IPS-18a (cell line): ENCODE results near the gene COPZ2.
"Not testable (repeated sequence)": the region's sequence is repeated elsewhere in the genome, so short reads cannot be mapped to it uniquely, and the experiment has no call there.

Source experiments
- H3K27ac ChIP-seq: one replicate; pipeline ENCODE4 v1.5.1; 2013; ENCODE audit warnings: low read length
- H3K27me3 ChIP-seq: one replicate; pipeline ENCODE4 v1.6.1; 2013; ENCODE audit warnings: mild to moderate bottlenecking, low read length; ENCODE audit not compliant: control insufficient read depth, insufficient read depth
- H3K36me3 ChIP-seq: one replicate; pipeline ENCODE4 v1.6.1; 2013; ENCODE audit warnings: low read depth, low read length; ENCODE audit not compliant: control insufficient read depth
- H3K4me1 ChIP-seq: one replicate; pipeline ENCODE4 v1.6.1; 2013; ENCODE audit warnings: low read depth, low read length; ENCODE audit not compliant: control insufficient read depth
- H3K4me3 ChIP-seq: one replicate; pipeline ENCODE4 v1.5.1; 2013; ENCODE audit warnings: low read length
- H3K9ac ChIP-seq: one replicate; pipeline ENCODE4 v1.6.1; 2013; ENCODE audit warnings: mild to moderate bottlenecking, low read length, moderate library complexity
- H3K9me3 ChIP-seq: one replicate; pipeline ENCODE4 v1.6.1; 2013; ENCODE audit warnings: low read depth, low read length; ENCODE audit not compliant: control insufficient read depth

Gene COPZ2

DNA sequence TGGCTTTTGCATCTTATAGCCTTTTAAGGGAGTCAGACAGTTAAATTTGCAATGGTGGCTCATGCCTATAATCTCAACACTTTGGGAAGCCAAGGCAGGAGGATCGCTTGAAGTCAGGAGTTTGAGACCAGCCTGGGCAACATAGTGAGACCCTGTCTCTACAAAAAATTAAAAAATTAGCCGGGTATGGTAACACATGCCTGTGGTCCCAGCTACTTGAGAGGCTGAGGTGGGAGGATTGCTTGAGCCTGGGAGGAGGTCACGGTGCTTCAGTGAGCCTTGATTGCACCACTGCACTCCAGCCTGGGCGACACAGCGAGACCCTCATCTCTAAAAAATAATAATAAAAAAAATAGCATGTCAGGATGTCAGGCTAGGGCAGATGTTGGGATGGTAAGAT is 35.9 kb downstream of the COPZ2 start:
- H3K36me3 ChIP-seq = not testable (repeated sequence)

DNA sequence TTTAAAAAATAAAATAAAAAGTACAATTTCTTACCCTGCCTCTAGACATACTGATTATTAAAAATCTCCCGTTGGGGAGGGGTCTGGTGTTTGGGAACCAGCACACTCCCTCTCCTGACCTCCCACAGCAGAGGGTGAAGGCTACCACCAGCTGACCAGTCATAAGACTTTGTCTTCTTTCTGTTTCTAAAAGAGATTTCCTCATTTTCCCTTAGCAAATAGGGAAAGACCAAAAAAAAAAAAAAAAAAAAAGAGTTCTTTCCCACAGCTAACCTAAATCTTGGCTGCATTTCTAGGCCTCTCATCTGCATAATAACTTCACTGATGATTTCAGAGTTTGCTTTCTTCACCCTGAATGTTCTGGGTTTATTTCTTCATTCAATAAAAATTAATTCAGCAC is 36.4 kb downstream of the COPZ2 start:
- H3K27ac ChIP-seq = no peak overlapping the region
- peaks cover 52% of the 10 kb centered on the region for H3K4me1 ChIP-seq

More for the DNA sequence above, 35.9 kb downstream of the COPZ2 start:
- peaks cover 48% of the 10 kb centered on the region for H3K4me1 ChIP-seq
- H3K27me3 ChIP-seq, H3K27ac ChIP-seq, H3K9me3 ChIP-seq, H3K9ac ChIP-seq, H3K4me3 ChIP-seq: not testable (repeated sequence)

DNA sequence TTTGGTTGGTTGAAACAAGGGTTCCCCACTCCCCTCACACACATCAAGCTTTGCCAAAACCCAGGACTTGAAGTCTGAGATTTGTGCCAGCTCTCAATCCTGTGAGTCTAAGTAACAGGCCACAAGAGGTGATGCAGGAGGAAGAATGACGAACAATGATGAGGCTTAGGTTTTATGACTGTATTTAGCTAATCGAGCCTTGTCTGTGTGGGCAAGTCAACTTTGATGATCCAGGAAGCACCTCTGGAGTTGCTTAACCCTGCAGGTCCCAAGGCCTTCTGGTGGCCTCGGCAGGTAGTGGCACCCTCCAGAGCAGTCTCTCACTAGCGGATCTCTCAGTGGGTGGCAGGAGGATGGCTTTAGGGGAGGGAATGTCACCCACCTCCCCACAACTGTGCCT is 38.0 kb downstream of the COPZ2 start:
- H3K9ac ChIP-seq = no peak overlapping the region
- no peak overlapping the region for H3K4me3 ChIP-seq
- H3K36me3 ChIP-seq = no peaks in the 10 kb centered on the region
- no peak overlapping the region for H3K27ac ChIP-seq
- no peaks in the 10 kb centered on the region for H3K9me3 ChIP-seq
- no peaks in the 10 kb centered on the region for H3K27me3 ChIP-seq
- peaks cover 55% of the 10 kb centered on the region for H3K4me1 ChIP-seq

More for the DNA sequence above, 36.4 kb downstream of the COPZ2 start:
- H3K4me3 ChIP-seq = no peak overlapping the region
- no peaks in the 10 kb centered on the region for H3K36me3 ChIP-seq
- no peaks in the 10 kb centered on the region for H3K27me3 ChIP-seq
- H3K9ac ChIP-seq = no peak overlapping the region
- no peaks in the 10 kb centered on the region for H3K9me3 ChIP-seq

DNA sequence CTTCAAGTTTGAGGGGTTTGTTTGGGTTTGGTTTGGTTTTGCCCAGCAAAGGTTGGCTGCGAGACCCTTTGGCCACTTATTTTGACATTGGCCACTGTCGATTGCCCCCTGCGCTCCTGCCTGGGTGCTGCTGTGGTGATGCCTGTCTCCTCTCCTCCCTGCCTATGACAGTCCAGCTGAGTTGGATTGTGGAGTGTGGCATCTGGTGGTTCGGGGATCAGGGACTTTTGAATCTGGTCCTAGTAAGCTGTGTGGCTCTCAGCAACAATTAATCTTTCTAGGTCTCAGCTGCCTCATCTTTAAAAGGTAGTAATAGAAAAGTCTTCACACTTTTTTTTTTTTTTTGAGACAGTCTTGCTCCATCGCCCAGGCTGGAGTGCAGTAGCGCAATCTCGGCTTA is 39.6 kb downstream of the COPZ2 start:
- H3K4me3 ChIP-seq = no peak overlapping the region
- no peak overlapping the region for H3K27ac ChIP-seq
- H3K9ac ChIP-seq = no peak overlapping the region
- no peaks in the 10 kb centered on the region for H3K9me3 ChIP-seq
- H3K4me1 ChIP-seq = peaks cover 44% of the 10 kb centered on the region
- H3K36me3 ChIP-seq = no peaks in the 10 kb centered on the region
- no peaks in the 10 kb centered on the region for H3K27me3 ChIP-seq

DNA sequence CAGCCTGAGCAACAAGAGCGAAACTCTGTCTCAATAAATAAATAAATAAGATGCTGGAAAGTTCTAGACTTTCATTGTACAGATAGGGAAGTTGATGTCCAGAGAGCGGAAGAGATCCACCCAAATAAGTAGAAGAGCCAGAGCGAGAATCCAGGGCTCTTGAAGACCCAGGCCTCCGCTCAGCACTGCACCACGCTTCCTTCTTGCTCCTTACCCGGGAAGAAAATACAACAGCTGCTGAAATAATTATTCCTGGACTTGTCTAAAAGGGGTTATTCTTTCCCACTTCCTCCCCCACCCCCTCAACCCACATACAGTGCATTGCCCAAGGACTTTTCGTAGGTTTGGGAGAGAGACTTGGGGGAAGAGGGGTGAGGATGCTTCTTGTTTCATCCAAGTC is 40.0 kb downstream of the COPZ2 start:
- Histone ChIP-seq H3K36me3 (no peaks in the 10 kb centered on the region), H3K4me3 (no peak overlapping the region), H3K9ac (no peak overlapping the region), H3K27ac (no peak overlapping the region), H3K27me3 (no peaks in the 10 kb centered on the region), H3K4me1 (peaks cover 40% of the 10 kb centered on the region), H3K9me3 (no peaks in the 10 kb centered on the region)

DNA sequence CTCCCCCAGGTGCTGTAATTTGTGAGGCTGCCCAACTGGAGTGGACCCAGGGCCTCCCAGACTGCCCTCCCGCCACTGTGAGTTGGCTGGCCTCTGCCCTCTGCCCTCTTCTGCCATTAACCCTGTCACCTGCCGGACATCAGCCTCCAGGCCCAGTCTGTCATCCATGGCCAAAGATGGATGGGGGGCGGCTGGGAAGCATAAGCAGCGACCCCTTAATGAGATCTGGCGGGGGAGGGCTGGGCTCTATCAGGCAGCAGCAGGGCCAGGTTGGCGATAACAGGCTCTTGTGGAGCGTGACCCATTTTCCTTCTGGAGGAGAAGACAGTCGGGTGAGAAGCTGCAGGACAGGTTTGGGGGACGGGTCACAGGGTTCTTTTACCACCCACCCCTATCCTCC is 41.4 kb downstream of the COPZ2 start:
- no peak overlapping the region for H3K9ac ChIP-seq
- H3K4me3 ChIP-seq = no peak overlapping the region
- H3K4me1 ChIP-seq = peaks cover 38% of the 10 kb centered on the region
- no peak overlapping the region for H3K27ac ChIP-seq
- H3K9me3 ChIP-seq = no peaks in the 10 kb centered on the region
- no peaks in the 10 kb centered on the region for H3K27me3 ChIP-seq
- H3K36me3 ChIP-seq = no peaks in the 10 kb centered on the region

DNA sequence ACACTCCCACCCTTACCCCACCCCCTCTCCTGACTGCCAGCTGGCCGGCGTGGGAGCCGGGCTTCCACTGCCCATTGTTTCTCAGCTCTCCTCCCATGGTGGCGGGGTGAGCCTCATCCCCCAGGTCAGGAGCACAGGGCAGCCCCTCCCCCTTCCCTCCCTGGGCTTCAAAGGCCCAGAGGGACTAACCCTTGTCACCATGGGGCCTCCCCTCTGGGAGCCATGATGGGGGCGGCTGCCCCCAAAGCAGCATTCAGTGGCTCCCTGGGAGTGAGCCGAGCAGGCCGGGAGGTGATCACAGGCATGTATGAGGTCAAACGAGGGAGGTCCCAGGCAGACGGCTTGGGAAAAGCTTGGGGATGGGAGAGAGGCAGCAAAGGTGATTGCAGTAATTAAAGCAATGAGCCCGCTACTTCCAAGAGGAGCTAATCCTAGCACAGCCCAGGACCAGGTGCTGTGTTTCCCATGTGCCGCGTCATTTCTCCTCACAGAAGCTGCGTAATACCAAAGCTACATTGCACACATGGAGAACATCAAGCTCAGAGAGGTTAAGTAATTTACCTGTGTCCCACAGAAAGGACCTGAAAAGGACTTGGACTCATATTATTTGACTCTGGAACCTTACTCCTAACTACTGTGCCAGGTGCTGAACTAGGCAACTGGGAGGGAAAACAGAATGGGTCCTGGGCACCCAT is 42.2 kb downstream of the COPZ2 start:
- Histone ChIP-seq H3K9me3 (no peaks in the 10 kb centered on the region), H3K27me3 (no peaks in the 10 kb centered on the region), H3K9ac (no peak overlapping the region), H3K27ac (no peak overlapping the region), H3K36me3 (no peaks in the 10 kb centered on the region), H3K4me3 (no peak overlapping the region), H3K4me1 (peaks cover 44% of the 10 kb centered on the region)

DNA sequence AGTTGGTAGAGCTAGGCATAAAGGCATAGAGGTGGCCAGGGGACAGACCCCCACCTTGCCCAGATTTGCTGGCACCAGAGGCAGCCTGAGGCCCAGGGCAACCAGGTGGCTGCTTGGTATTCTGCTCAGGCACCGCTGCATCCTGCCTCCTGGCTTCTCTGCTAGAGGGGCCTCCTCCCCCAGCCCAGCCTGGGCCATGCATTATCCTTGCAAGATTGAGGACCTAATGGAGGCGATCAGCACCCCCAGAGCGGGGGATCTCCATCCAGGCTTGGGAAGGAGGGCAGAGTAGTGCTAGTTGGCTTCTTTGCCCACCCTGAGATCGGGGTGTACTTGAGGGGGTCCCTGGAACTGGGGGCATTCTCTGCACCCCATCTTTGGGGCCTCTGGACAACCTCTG is 42.9 kb downstream of the COPZ2 start:
- H3K27ac ChIP-seq = no peak overlapping the region
- H3K9me3 ChIP-seq = no peaks in the 10 kb centered on the region
- no peaks in the 10 kb centered on the region for H3K27me3 ChIP-seq
- H3K9ac ChIP-seq = no peak overlapping the region
- H3K4me1 ChIP-seq = peaks cover 43% of the 10 kb centered on the region
- no peak overlapping the region for H3K4me3 ChIP-seq
- no peaks in the 10 kb centered on the region for H3K36me3 ChIP-seq

DNA sequence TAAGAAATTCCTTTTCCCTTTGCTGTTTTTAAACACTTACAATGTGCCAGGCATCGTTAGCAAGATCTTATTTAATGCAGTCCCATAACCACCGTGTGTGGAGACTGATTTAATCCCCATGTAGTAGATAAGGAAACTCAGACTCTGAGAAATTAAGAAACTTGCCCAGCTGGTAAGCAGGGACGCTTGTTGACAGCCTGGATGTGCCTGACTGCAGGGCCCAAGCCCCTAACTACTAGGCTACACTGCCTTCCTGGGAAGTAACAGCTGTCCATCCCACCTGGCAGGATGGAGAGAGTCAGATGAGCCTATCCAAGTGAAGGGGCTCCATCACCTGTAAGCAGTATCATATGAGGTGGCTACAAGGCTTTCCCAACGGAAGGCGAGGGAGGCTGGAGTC is 43.6 kb downstream of the COPZ2 start:
- Histone ChIP-seq H3K36me3 (no peaks in the 10 kb centered on the region), H3K9me3 (no peaks in the 10 kb centered on the region), H3K9ac (no peak overlapping the region), H3K27ac (no peak overlapping the region), H3K4me3 (no peak overlapping the region), H3K27me3 (no peaks in the 10 kb centered on the region), H3K4me1 (peaks cover 40% of the 10 kb centered on the region)

DNA sequence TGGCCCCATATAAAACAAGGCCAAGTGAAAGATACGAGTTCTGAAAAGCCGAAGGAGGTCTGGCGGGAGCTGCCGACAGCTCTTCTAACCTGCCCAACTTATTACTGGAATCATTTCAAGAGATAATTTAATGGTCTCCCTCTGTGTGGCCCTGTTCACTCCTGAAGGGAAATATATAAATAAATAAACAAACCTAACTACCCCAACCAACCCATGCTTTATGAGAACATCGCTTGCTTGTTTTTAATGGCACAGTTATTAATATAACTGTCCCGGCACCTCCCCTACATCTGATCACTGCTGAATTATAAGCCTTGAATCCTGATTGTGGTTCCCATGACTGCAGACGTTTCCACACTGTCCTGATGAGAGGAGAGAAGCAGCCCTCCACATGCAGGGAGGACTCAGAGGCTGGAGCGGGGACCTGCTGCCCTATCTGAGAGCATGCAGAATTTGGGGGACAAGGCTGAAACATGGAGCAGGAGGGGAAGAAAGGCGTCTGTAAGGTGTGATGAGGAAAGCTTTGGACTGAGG is 44.5 kb downstream of the COPZ2 start:
- Histone ChIP-seq H3K27me3 (no peaks in the 10 kb centered on the region), H3K27ac (no peak overlapping the region), H3K4me1 (peaks cover 40% of the 10 kb centered on the region), H3K9ac (no peak overlapping the region), H3K9me3 (no peaks in the 10 kb centered on the region), H3K4me3 (no peak overlapping the region), H3K36me3 (no peaks in the 10 kb centered on the region)

DNA sequence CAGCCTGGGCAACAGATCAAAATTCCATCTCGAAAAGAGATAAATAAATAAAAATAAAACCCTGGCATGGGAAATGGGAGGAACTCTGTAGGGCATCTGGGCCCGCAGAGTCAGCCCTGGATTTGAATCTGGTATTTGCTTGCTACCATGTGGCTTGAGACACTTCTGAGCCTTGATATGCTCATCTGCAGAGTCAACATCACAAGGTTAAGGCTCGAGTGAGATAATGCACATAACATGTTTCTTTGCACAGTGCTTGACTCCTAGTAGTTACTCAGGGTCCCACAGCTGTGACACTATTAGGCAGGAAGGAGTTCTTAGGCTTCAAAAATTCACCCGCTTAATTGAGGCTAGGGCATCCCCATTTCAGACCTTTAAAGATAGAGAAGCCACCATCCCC is 45.4 kb downstream of the COPZ2 start:
- no peak overlapping the region for H3K4me3 ChIP-seq
- no peak overlapping the region for H3K27ac ChIP-seq
- H3K27me3 ChIP-seq = no peaks in the 10 kb centered on the region
- no peak overlapping the region for H3K9ac ChIP-seq
- H3K9me3 ChIP-seq = no peaks in the 10 kb centered on the region
- H3K36me3 ChIP-seq = no peaks in the 10 kb centered on the region
- H3K4me1 ChIP-seq = peaks cover 48% of the 10 kb centered on the region

DNA sequence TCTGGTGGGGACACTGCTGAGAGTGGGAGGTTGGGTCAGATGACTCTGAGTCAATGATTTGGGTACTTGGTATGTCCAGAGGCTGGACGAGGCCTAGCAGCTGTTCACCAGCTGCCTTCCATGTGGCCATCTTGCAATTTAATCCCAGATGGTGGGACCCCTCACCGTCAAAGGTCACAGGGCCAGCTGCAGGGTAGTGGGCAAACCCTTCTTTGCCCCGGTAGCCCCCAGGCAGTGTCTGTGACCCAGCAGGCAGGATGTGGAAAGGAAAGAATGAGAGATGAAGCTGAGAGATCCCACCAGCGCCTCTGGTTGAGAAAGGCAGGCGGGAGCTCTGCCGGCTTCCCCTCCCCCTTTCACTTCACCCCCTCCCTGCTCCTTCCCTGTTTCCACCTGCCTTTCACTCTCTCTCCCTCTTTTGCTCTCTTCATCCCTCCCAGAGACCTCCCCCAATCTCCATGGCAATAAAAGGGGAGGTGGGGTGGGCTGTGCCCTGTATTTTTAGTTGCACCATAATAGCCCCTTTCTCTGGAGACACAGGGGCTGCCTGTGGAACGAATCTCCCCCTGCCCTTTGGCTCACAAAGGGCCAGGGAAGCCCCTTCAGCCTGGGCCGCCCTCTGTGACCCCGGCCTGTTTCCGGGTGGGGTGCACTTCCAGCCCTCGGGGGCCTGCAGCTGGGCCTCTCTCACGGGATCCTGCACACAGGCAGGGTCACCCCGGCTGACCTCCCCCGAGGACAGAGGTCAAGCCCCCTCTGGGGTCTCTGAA is 46.5 kb downstream of the COPZ2 start:
- Histone ChIP-seq H3K27me3 (no peaks in the 10 kb centered on the region), H3K4me3 (peak overlapping the region; percentile 29), H3K9ac (no peak overlapping the region), H3K36me3 (no peaks in the 10 kb centered on the region), H3K27ac (no peak overlapping the region), H3K9me3 (no peaks in the 10 kb centered on the region), H3K4me1 (peaks cover 53% of the 10 kb centered on the region)
